B cell (primary cell): ENCODE measurements around the gene TAT. TPM values are rescaled to one million over a fixed set of nuclear protein-coding genes. Genes with fewer than 3 reads are reported as not detected.

Source experiments
- ATAC-seq: fragments of 200-7000 bp; cut with Tn5 transposase; one replicate; pipeline ENCODE4 v1.10.0; 2021; ENCODE audit warnings: low read depth, mild to moderate bottlenecking, moderate number of reproducible peaks, moderate library complexity
- CTCF ChIA-PET: fragments of 350-600 bp; sonication (Branson Sonifier 250); formaldehyde crosslinking; loops from one replicate; lab custom pipeline; 2021; ENCODE audit warnings: antibody characterized with exemption, inconsistent platforms; lab: Charles Lee
- POLR2A ChIA-PET: fragments of 350-600 bp; sonication (Branson Sonifier 250); formaldehyde crosslinking; loops from one replicate; lab custom pipeline; 2021; ENCODE audit warnings: antibody characterized with exemption; lab: Charles Lee
- DNase-seq: peaks from one replicate; pipeline ENCODE4 v3.0.0; 2013
- H2AFZ ChIP-seq: 2 replicates; pipeline ENCODE4 v1.6.1; 2012; ENCODE audit warnings: mild to moderate bottlenecking, low read depth, low read length; ENCODE audit not compliant: insufficient read depth, poor library complexity, severe bottlenecking
- H3K27ac ChIP-seq, 2 donors: 1 replicate in 1 of 2; 2 replicates in 1 of 2; pipeline ENCODE4 v1.5.1; 2012 to 2013; ENCODE audit warnings: low read length in 2 of 2, mild to moderate bottlenecking in 2 of 2, moderate library complexity in 1 of 2
- H3K27me3 ChIP-seq, 4 experiments: fragments of 200-600 bp in 1 of 4; sonication (generic) in 1 of 4; replicated peaks in 1 of 4; 1 replicate in 2 of 4; 2 replicates in 2 of 4; pipeline versions ENCODE4 v1.6.1 to v1.7.0; 2013 to 2016; ENCODE audit warnings: low read length in 3 of 4, mild to moderate bottlenecking in 2 of 4, mixed read lengths in 1 of 4, moderate library complexity in 1 of 4; ENCODE audit not compliant: insufficient read depth in 4 of 4, control insufficient read depth in 3 of 4; ENCODE audit errors: control extremely low read depth in 1 of 4
- H3K36me3 ChIP-seq, 2 experiments: replicated peaks in 1 of 2; 1 replicate in 1 of 2; 2 replicates in 1 of 2; pipeline versions ENCODE4 v1.6.1 to v1.7.1; 2013; ENCODE audit warnings: low read length in 1 of 2; ENCODE audit not compliant: insufficient read depth in 2 of 2, control insufficient read depth in 1 of 2; ENCODE audit errors: control extremely low read depth in 1 of 2, extremely low read depth in 1 of 2
- H3K4me1 ChIP-seq, 2 donors: fragments of 200-600 bp in 1 of 2; sonication (generic) in 1 of 2; 1 replicate in 1 of 2; 2 replicates in 1 of 2; pipeline versions ENCODE4 v1.5.1 to v1.6.1; 2013 to 2017; ENCODE audit warnings: low read length in 2 of 2; ENCODE audit not compliant: control insufficient read depth in 2 of 2, insufficient read depth in 2 of 2
- H3K4me2 ChIP-seq: replicated peaks from 2 replicates; pipeline ENCODE3; 2012; ENCODE audit warnings: mild to moderate bottlenecking, low read depth, low read length; ENCODE audit not compliant: poor library complexity, severe bottlenecking
- H3K4me3 ChIP-seq, 5 experiments: fragments of 200-600 bp in 1 of 5; sonication (generic) in 1 of 5; 1 replicate in 3 of 5; 2 replicates in 2 of 5; pipeline versions ENCODE4 v1.5.1 to v1.7.0; 2011 to 2016; ENCODE audit warnings: low read length in 4 of 5, mild to moderate bottlenecking in 4 of 5, low read depth in 2 of 5, control low read depth in 1 of 5, moderate library complexity in 1 of 5; ENCODE audit not compliant: insufficient read depth in 1 of 5; ENCODE audit errors: control extremely low read depth in 1 of 5, extremely low read depth in 1 of 5
- H3K79me2 ChIP-seq: fragments of 200-600 bp; sonication (generic); one replicate; pipeline ENCODE4 v1.6.0; 2016; ENCODE audit warnings: low read length; ENCODE audit not compliant: control insufficient read depth, insufficient read depth
- H3K9ac ChIP-seq: fragments of 200-600 bp; sonication (generic); 2 replicates; pipeline ENCODE4 v1.6.1; 2017; ENCODE audit warnings: mild to moderate bottlenecking, low read length, moderate library complexity
- H3K9me3 ChIP-seq, 3 donors: one replicate each; pipeline versions ENCODE4 v1.6.1 to v1.7.1; 2013; ENCODE audit warnings: low read length in 2 of 3; ENCODE audit not compliant: control insufficient read depth in 2 of 3, insufficient read depth in 1 of 3; ENCODE audit errors: control extremely low read depth in 1 of 3
- H4K20me1 ChIP-seq: 2 replicates; pipeline ENCODE4 v1.6.0; 2012; ENCODE audit warnings: mild to moderate bottlenecking, low read length; ENCODE audit not compliant: insufficient read depth, control insufficient read depth, poor library complexity, severe bottlenecking
- H3K27ac Mint-ChIP-seq: one replicate; pipeline ENCODE4 v1.8.0; 2021; ENCODE audit warnings: mixed read lengths
- H3K27me3 Mint-ChIP-seq: one replicate; pipeline ENCODE4 v1.8.0; 2021; ENCODE audit warnings: mixed read lengths
- H3K4me1 Mint-ChIP-seq: one replicate; pipeline ENCODE4 v1.8.0; 2021; ENCODE audit warnings: mixed read lengths
- H3K4me3 Mint-ChIP-seq: one replicate; pipeline ENCODE4 v1.8.0; 2021; ENCODE audit warnings: mixed read lengths
- H3K9me3 Mint-ChIP-seq: one replicate; pipeline ENCODE4 v1.8.0; 2022; ENCODE audit warnings: mixed read lengths; ENCODE audit not compliant: insufficient read depth
- CTCF ChIP-seq: fragments of 200-600 bp; IDR thresholded peaks from one replicate; pipeline ENCODE4 v1.8.0; 2022; ENCODE audit warnings: antibody characterized with exemption, mild to moderate bottlenecking
- EZH2 ChIP-seq: IDR thresholded peaks from 2 replicates; pipeline ENCODE4 v1.6.1; 2012; ENCODE audit warnings: borderline replicate concordance, low read depth, mild to moderate bottlenecking, moderate library complexity, low read length; ENCODE audit not compliant: insufficient read depth, poor library complexity, severe bottlenecking
- WGBS: methylation state at CpG from one replicate; pipeline ENCODE4 v1.1.5; 2013; ENCODE audit warnings: missing lambda C conversion rate; ENCODE audit not compliant: insufficient coverage; 5-methylcytosine and 5-hydroxymethylcytosine counted together
- intact Hi-C: fragments of 100-400 bp; cut with micrococcal nuclease; formaldehyde crosslinking; loops from one replicate; pipeline ENCODE4 v1.10.0; 2022
- polyA plus RNA-seq: library from polyadenylated mRNA; depleted of rRNA; stranded (reverse); fragments of >200 nt; gene quantifications from 2 replicates; pipeline ENCODE4 v1.2.3, GENCODE V29; 2012
- total RNA-seq, 2 donors: library from RNA; stranded (reverse); fragments of 120-200 nt in 1 of 2; gene quantifications; 1 replicate in 1 of 2; 2 replicates in 1 of 2; pipeline versions ENCODE4 v1.2.3 to v1.2.4, GENCODE V29; 2013 to 2022

The TAT gene
- total and polyA plus RNA-seq, 2 donors (not counting 1 experiment from before 2014, with no cell fraction given): not detected

- no peaks in the 10 kb centered on the region for H3K9me3 ChIP-seq
- peaks cover 57% of the 10 kb centered on the region for H3K27me3 Mint-ChIP-seq
- no peak for DNase-seq
- H3K79me2 ChIP-seq: no peaks in the 10 kb centered on the region
- no peaks in the 10 kb centered on the region for H3K36me3 ChIP-seq
- peaks cover 6% of the 10 kb centered on the region for H3K4me1 Mint-ChIP-seq
- H3K4me3 ChIP-seq: no peak overlapping the region
- H3K9me3 Mint-ChIP-seq: no peaks in the 10 kb centered on the region
- no peak overlapping the region for H2AFZ ChIP-seq
- H3K4me2 ChIP-seq: no peak overlapping the region
- H3K4me1 ChIP-seq: no peaks in the 10 kb centered on the region
- ATAC-seq: no peak
- CTCF ChIA-PET: interaction anchor here (1.8 kb wide), 1 partner anchor 25 kb away, joined by 7 read pairs; no protein-coding TSS in a partner anchor
- POLR2A ChIA-PET: no interaction called here
- TF ChIP-seq CTCF (no peak), EZH2 (no peak)
- no peak overlapping the region for H3K27ac ChIP-seq
- H3K27ac Mint-ChIP-seq: no peak overlapping the region
- intact Hi-C loops: no loop called here
- no peak overlapping the region for H3K4me3 Mint-ChIP-seq
- no peak overlapping the region for H3K9ac ChIP-seq
- no peaks in the 10 kb centered on the region for H4K20me1 ChIP-seq
- H3K27me3 ChIP-seq: peaks cover 0 to 33% (median 6%) of the 10 kb centered on the region in 4 experiments
- 100% methylated on average over 1 of the region's 16 CpGs for WGBS
Observed at GRCh38 chr16:71524566-71525553, 52.0 kb downstream of the TAT start.

GRCh38 chr16:71520550-71520949 is 56.3 kb downstream of the TAT start:
- Mint-ChIP-seq H3K4me1 (no peaks in the 10 kb centered on the region), H3K9me3 (no peaks in the 10 kb centered on the region), H3K27me3 (peaks cover 37% of the 10 kb centered on the region), H3K27ac (no peak overlapping the region), H3K4me3 (no peak overlapping the region)
- Histone ChIP-seq H3K79me2 (no peaks in the 10 kb centered on the region), H3K36me3 (no peaks in the 10 kb centered on the region), H2AFZ (no peak overlapping the region), H3K4me2 (no peak overlapping the region), H4K20me1 (no peaks in the 10 kb centered on the region), H3K27me3 (peaks cover 0 to 12% (median 2%) of the 10 kb centered on the region in 4 experiments), H3K27ac (no peak overlapping the region), H3K4me1 (no peaks in the 10 kb centered on the region), H3K9me3 (no peaks in the 10 kb centered on the region), H3K4me3 (no peak overlapping the region), H3K9ac (no peak overlapping the region)
- WGBS: 86% methylated on average over 3 of the region's 3 CpGs
- POLR2A ChIA-PET: no interaction called here
- TF ChIP-seq EZH2: no peak
- TF ChIP-seq CTCF: no peak
- CTCF ChIA-PET: interaction anchor here (0.7 to 1.5 kb wide), 2 partner anchors 22 to 90 kb away, joined by 3 to 5 read pairs; no protein-coding TSS in a partner anchor
- ATAC-seq (no peak), DNase-seq (no peak)
- intact Hi-C loops: no loop called here
